Suppressor macrophage treated with lipopolysaccharide for 4 hours (primary cell): Measurements from ENCODE around the gene NT5C2.
"Not testable (repeated sequence)": the region's sequence is repeated elsewhere in the genome, so short reads cannot be mapped to it uniquely, and the experiment has no call there.

ENCODE experiments used
- DNase-seq: peaks from one replicate; pipeline ENCODE4 v3.0.0-alpha.2; 2020

NT5C2 gene

GRCh38 chr10:103193107-103193819, at the start of gene NT5C2:
TSS of gene NT5C2 (minus strand) at chr10:103193272. CDS start at chr10:103174958, 18,314 bp downstream.
- DNase-seq, result peak; percentile 91

- DNase-seq, result peak; percentile 96
Measured at GRCh38 chr10:103241262-103242011, 48.4 kb upstream of the NT5C2 start.

GRCh38 chr10:103238506-103239252, 45.6 kb upstream of the NT5C2 start:
- peak; percentile 23 for DNase-seq

GRCh38 chr10:103235775-103236174, 42.7 kb upstream of the NT5C2 start:
- DNase-seq, result no peak

GRCh38 chr10:103232772-103233488, 39.9 kb upstream of the NT5C2 start:
- no peak for DNase-seq

- DNase-seq, result no peak
Measured at GRCh38 chr10:103232131-103232673, 39.1 kb upstream of the NT5C2 start.

- no peak for DNase-seq
Measured at GRCh38 chr10:103231047-103231551, 38.0 kb upstream of the NT5C2 start.

- DNase-seq, result no peak
Measured at GRCh38 chr10:103227416-103227815, 34.3 kb upstream of the NT5C2 start.

GRCh38 chr10:103225939-103226338, 32.9 kb upstream of the NT5C2 start:
- DNase-seq, result peak; percentile 77

- DNase-seq, result peak; percentile 20
Measured at GRCh38 chr10:103224721-103225120, 31.6 kb upstream of the NT5C2 start.

- DNase-seq, result no peak
Measured at GRCh38 chr10:103224133-103224532, 31.1 kb upstream of the NT5C2 start.

GRCh38 chr10:103216362-103216761, 23.3 kb upstream of the NT5C2 start:
- not testable (repeated sequence) for DNase-seq

GRCh38 chr10:103215601-103216000, 22.5 kb upstream of the NT5C2 start:
- DNase-seq, result no peak

- not testable (repeated sequence) for DNase-seq
Measured at GRCh38 chr10:103210262-103210661, 17.2 kb upstream of the NT5C2 start.

- DNase-seq, result not testable (repeated sequence)
Measured at GRCh38 chr10:103207643-103208042, 14.6 kb upstream of the NT5C2 start.

- DNase-seq, result no peak
Measured at GRCh38 chr10:103207141-103207540, 14.1 kb upstream of the NT5C2 start.

- not testable (repeated sequence) for DNase-seq
Measured at GRCh38 chr10:103206715-103207114, 13.6 kb upstream of the NT5C2 start.

GRCh38 chr10:103205401-103205800, 12.3 kb upstream of the NT5C2 start:
- not testable (repeated sequence) for DNase-seq

GRCh38 chr10:103204353-103205255, 11.5 kb upstream of the NT5C2 start:
- no peak for DNase-seq

- DNase-seq, result no peak
Measured at GRCh38 chr10:103203466-103203865, 10.4 kb upstream of the NT5C2 start.

- peak; percentile 79 for DNase-seq
Measured at GRCh38 chr10:103202319-103202718, 9.2 kb upstream of the NT5C2 start.
